Rectal smooth muscle tissue (tissue), 1 donor: ENCODE data around the gene FSTL4.

Experiments
- H3K27ac ChIP-seq: one replicate; pipeline ENCODE4 v1.7.0; 2013; ENCODE audit warnings: low read depth, low read length, inconsistent platforms
- H3K27me3 ChIP-seq: one replicate; pipeline ENCODE4 v1.7.0; 2013; ENCODE audit warnings: low read length; ENCODE audit not compliant: control insufficient read depth, insufficient read depth
- H3K36me3 ChIP-seq: one replicate; pipeline ENCODE4 v1.7.0; 2013; ENCODE audit warnings: low read length; ENCODE audit not compliant: control insufficient read depth, insufficient read depth
- H3K4me1 ChIP-seq: one replicate; pipeline ENCODE4 v1.7.0; 2013; ENCODE audit warnings: low read length; ENCODE audit not compliant: control insufficient read depth, insufficient read depth
- H3K4me3 ChIP-seq: one replicate; pipeline ENCODE4 v1.7.0; 2013; ENCODE audit warnings: low read length
- H3K9ac ChIP-seq: one replicate; pipeline ENCODE4 v1.7.0; 2013; ENCODE audit warnings: low read length

Gene FSTL4

GRCh38 chr5:133499895-133500294, 112.4 kb downstream of the FSTL4 start:
- no peaks in the 10 kb centered on the region for H3K27me3 ChIP-seq
- H3K36me3 ChIP-seq = no peaks in the 10 kb centered on the region
- no peak overlapping the region for H3K9ac ChIP-seq
- H3K4me1 ChIP-seq = no peaks in the 10 kb centered on the region
- no peak overlapping the region for H3K27ac ChIP-seq
- H3K4me3 ChIP-seq = no peak overlapping the region

DNA sequence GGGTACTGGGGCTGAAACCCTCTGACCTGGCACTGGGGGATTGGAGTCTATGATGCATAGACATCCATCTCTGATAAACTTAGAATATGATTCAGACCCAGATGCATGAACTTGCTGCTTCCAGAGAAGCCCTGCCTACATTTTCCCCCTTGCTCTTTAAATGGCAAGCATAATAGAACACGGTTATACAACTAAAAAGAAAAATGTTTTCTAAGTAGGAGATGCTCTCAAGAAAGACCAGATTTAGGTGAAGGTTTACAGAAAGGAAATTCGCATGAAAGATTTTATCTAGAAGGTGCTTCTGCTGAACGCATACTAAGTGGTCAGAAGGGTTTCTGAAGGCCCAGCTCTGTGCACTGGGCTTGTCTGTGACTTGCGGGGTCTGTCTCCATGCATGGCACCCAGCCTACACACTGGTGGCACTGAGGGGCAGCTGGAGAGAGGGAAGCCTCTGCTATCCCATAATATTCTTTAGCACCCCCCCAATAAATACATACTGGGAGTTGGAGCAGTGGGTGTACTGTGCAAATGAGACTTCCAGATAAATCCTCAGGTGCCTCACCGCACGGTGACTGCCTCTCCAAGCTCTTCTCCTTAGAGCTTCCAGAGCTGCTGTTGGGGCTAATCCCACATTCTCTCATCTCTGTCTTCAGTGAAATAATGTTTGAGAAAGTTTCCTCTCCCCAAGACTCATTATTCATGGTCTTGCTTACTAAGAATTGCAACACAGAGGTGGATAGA, 114.6 kb downstream of the FSTL4 start:
- H3K4me1 ChIP-seq = no peaks in the 10 kb centered on the region
- H3K4me3 ChIP-seq = no peak overlapping the region
- H3K9ac ChIP-seq = no peak overlapping the region
- H3K27me3 ChIP-seq = no peaks in the 10 kb centered on the region
- H3K36me3 ChIP-seq = no peaks in the 10 kb centered on the region
- H3K27ac ChIP-seq = no peak overlapping the region

GRCh38 chr5:133496631-133497030, 115.7 kb downstream of the FSTL4 start:
- Histone ChIP-seq H3K4me3 (no peak overlapping the region), H3K9ac (no peak overlapping the region), H3K4me1 (no peaks in the 10 kb centered on the region), H3K36me3 (no peaks in the 10 kb centered on the region), H3K27me3 (no peaks in the 10 kb centered on the region), H3K27ac (no peak overlapping the region)

GRCh38 chr5:133494923-133495246, 117.5 kb downstream of the FSTL4 start:
- no peaks in the 10 kb centered on the region for H3K4me1 ChIP-seq
- H3K27me3 ChIP-seq = no peaks in the 10 kb centered on the region
- H3K36me3 ChIP-seq = no peaks in the 10 kb centered on the region
- H3K9ac ChIP-seq = no peak overlapping the region
- H3K4me3 ChIP-seq = no peak overlapping the region
- no peak overlapping the region for H3K27ac ChIP-seq

GRCh38 chr5:133494232-133494922, 118.0 kb downstream of the FSTL4 start:
- Histone ChIP-seq H3K36me3 (no peaks in the 10 kb centered on the region), H3K27me3 (no peaks in the 10 kb centered on the region), H3K4me3 (no peak overlapping the region), H3K27ac (no peak overlapping the region), H3K4me1 (no peaks in the 10 kb centered on the region), H3K9ac (no peak overlapping the region)

DNA sequence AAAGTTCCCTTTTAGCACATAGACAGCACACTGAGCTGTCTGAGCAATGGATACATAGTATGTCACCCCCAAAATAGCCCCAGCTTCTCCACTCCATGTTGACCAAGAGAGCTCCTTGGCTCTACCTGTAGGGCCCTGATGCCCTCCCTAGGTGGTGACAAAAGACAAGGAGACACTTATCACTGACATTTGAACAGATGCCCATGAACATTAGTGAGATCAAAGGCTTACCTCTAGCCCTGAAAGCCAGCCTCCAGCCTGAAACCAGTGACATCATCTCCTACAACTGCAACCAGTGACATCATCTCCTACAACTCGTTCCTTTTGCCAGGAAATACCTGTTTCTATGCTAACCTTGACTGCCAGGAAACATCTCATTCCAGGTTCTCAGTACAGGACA, 122.7 kb downstream of the FSTL4 start:
- no peaks in the 10 kb centered on the region for H3K36me3 ChIP-seq
- H3K27me3 ChIP-seq = no peaks in the 10 kb centered on the region
- no peak overlapping the region for H3K4me3 ChIP-seq
- H3K27ac ChIP-seq = no peak overlapping the region
- no peak overlapping the region for H3K9ac ChIP-seq
- H3K4me1 ChIP-seq = no peaks in the 10 kb centered on the region

DNA sequence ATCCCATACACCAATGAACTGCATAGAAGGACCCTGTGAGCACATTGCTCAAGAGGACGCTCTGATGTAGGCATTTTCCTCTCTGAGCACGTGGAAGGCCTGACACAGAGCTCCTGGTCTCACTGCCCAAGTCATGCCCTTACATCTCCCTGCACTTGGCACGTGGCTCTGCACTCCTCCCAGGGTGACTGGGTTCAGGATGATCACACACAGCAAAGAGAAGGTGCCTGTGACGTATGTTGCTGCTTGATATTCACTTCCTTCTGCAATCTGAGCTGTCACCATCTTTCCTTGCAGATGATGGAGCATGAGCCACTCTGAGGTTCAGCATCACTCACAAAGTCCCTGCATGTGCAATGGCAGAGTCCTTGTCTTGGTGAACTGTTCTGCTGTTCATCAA, 125.2 kb downstream of the FSTL4 start:
- Histone ChIP-seq H3K4me1 (no peaks in the 10 kb centered on the region), H3K27me3 (no peaks in the 10 kb centered on the region), H3K4me3 (no peak overlapping the region), H3K27ac (no peak overlapping the region), H3K9ac (no peak overlapping the region), H3K36me3 (no peaks in the 10 kb centered on the region)

DNA sequence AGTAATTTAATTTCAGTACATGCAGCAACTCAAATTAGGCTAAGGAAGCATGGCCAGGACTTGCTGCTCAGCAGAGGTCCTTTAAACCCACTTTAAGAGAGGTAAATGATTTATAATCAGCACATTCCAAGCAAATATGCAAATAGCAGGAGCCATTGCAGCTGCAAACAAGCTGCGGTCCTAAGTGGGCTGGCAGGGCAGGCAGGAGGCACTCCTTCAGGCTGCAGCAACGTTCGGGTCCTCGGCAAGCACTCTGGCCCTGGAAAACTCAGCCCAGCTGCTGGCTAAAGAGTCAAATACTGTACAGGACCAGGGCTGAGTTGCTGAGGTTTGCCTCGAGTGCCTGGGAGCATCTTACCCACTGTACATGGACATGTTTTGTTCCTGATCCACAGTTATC, 126.9 kb downstream of the FSTL4 start:
- Histone ChIP-seq H3K9ac (no peak overlapping the region), H3K36me3 (no peaks in the 10 kb centered on the region), H3K27me3 (no peaks in the 10 kb centered on the region), H3K4me1 (no peaks in the 10 kb centered on the region), H3K4me3 (no peak overlapping the region), H3K27ac (no peak overlapping the region)

- H3K27ac ChIP-seq = no peak overlapping the region
- H3K36me3 ChIP-seq = no peaks in the 10 kb centered on the region
- no peak overlapping the region for H3K9ac ChIP-seq
- no peak overlapping the region for H3K4me3 ChIP-seq
- H3K27me3 ChIP-seq = no peaks in the 10 kb centered on the region
- H3K4me1 ChIP-seq = no peaks in the 10 kb centered on the region
Measured at GRCh38 chr5:133483406-133484090, 128.8 kb downstream of the FSTL4 start.

DNA sequence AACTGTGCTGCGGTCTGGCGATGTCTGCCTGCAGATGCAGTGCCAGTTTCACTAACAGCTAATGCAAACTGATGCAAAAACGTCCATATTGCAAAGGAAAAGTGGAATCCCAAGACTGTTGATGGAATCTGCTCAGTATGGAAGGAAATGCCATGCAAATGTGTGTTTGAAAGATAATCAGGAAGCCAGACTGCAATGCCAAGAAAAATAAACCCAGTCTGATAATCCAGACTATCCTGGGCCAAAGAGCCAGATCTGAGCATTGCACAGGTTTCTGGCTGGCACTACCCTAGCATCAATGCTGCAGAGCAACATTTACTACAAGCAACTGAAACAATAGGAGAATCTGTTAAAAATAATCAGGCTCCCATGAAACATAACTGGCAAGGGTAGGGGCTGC, 130.3 kb downstream of the FSTL4 start:
- H3K27me3 ChIP-seq = no peaks in the 10 kb centered on the region
- H3K36me3 ChIP-seq = no peaks in the 10 kb centered on the region
- H3K4me1 ChIP-seq = no peaks in the 10 kb centered on the region
- H3K4me3 ChIP-seq = no peak overlapping the region
- H3K9ac ChIP-seq = no peak overlapping the region
- no peak overlapping the region for H3K27ac ChIP-seq

DNA sequence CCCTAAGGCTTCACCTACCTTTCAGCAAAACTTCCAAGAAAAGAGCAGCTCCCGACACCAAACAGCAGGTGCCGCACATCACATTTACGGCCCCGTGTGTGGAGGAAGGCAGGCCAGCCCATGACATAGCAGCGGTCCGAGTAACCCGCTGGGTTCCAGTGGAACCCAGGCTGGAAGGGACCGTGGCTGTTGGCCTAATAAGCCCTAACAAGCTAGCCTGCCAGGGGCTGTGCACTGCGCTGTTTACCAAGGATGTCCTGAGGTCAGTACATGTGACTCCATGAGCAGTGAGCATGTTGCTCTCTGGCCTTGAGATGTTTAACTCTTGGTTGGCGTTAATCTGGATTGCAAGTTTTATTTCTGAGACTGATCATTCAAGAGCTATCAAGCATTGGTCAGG, 131.5 kb downstream of the FSTL4 start:
- Histone ChIP-seq H3K27me3 (no peaks in the 10 kb centered on the region), H3K4me3 (no peak overlapping the region), H3K9ac (no peak overlapping the region), H3K4me1 (no peaks in the 10 kb centered on the region), H3K36me3 (no peaks in the 10 kb centered on the region), H3K27ac (no peak overlapping the region)

DNA sequence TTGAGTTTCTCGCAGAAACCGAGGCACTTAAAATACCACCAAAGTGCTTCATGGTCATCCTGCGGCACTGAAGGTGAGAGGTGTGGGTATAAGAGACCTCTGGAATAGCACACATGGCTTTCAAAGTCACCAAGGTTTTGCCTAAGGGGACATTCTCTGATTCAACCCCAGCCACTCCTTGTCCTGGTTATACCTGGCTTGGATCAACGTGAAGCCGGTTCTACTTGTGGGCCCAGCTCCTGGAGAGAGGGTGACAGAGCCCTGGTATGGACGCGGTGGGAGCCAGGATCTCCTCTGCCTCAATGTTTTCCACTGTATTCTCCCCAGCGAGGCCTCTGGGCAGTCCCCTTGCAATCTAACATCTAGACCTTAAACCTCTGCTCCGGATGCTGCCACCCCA, 132.0 kb downstream of the FSTL4 start:
- Histone ChIP-seq H3K9ac (no peak overlapping the region), H3K36me3 (no peaks in the 10 kb centered on the region), H3K4me1 (no peaks in the 10 kb centered on the region), H3K4me3 (no peak overlapping the region), H3K27ac (no peak overlapping the region), H3K27me3 (no peaks in the 10 kb centered on the region)
